NB4 (cell line): ENCODE results near the gene BMP2.

ENCODE experiments used
- MYC ChIP-seq: IDR thresholded peaks from 2 replicates; pipeline ENCODE4 v1.6.1; 2011; ENCODE audit warnings: low read depth, low read length
- POLR2A ChIP-seq: IDR thresholded peaks from 2 replicates; pipeline ENCODE4 v1.6.1; 2011; ENCODE audit warnings: mild to moderate bottlenecking; ENCODE audit not compliant: insufficient read length; ENCODE audit errors: extremely low read depth
- TF ChIP-seq, protein P1 (sequence below): IDR thresholded peaks from one replicate; pipeline ENCODE4 v1.5.1; 2012; ENCODE audit warnings: low read depth, low read length
- TF ChIP-seq, protein P2 (sequence below): IDR thresholded peaks from 2 replicates; pipeline ENCODE4 v1.6.1; 2011; ENCODE audit warnings: low read depth, low read length

DNA sequence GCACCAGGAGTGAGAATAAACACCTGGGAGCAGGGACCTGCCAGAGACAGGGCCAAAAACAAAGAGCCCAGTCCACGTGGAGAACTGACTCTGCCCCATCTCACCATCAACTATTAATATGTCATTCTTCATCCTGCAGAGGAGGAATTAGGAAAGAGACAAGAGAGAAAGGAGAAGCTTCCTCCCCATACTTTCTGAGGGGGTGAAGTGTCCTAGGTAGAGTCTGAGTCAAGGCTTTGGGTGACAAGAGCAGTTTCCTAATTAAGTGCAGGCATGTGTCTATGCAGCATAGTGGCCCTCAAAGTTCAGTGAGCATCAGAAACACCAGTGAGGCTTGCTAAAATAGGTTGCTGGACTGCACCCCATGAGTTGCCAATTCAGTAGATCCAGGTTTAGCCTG is 40.7 kb upstream of the BMP2 start:
- TF ChIP-seq POLR2A: no peak
- TF ChIP-seq, protein P1, sequence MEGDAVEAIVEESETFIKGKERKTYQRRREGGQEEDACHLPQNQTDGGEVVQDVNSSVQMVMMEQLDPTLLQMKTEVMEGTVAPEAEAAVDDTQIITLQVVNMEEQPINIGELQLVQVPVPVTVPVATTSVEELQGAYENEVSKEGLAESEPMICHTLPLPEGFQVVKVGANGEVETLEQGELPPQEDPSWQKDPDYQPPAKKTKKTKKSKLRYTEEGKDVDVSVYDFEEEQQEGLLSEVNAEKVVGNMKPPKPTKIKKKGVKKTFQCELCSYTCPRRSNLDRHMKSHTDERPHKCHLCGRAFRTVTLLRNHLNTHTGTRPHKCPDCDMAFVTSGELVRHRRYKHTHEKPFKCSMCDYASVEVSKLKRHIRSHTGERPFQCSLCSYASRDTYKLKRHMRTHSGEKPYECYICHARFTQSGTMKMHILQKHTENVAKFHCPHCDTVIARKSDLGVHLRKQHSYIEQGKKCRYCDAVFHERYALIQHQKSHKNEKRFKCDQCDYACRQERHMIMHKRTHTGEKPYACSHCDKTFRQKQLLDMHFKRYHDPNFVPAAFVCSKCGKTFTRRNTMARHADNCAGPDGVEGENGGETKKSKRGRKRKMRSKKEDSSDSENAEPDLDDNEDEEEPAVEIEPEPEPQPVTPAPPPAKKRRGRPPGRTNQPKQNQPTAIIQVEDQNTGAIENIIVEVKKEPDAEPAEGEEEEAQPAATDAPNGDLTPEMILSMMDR: no peak
- TF ChIP-seq, protein P2, sequence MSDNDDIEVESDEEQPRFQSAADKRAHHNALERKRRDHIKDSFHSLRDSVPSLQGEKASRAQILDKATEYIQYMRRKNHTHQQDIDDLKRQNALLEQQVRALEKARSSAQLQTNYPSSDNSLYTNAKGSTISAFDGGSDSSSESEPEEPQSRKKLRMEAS: no peak
- no peak for TF ChIP-seq MYC
